GM19035 (cell line): ENCODE data around the gene GK2.

ENCODE experiments used
- ATAC-seq: cut with Tn5 transposase; IDR thresholded peaks from one replicate; pipeline ENCODE4 v1.9.1; 2021; ENCODE audit not compliant: unreplicated experiment

GK2 gene

GRCh38 chr4:79408063-79408462 lies at the start of gene GK2:
Gene GK2 (minus strand): TSS chr4:79408228. CDS start chr4:79408200, 28 bp downstream.
- ATAC-seq: no peak

GRCh38 chr4:79455216-79455615 lies 47.2 kb upstream of the GK2 start:
- no peak for ATAC-seq

DNA sequence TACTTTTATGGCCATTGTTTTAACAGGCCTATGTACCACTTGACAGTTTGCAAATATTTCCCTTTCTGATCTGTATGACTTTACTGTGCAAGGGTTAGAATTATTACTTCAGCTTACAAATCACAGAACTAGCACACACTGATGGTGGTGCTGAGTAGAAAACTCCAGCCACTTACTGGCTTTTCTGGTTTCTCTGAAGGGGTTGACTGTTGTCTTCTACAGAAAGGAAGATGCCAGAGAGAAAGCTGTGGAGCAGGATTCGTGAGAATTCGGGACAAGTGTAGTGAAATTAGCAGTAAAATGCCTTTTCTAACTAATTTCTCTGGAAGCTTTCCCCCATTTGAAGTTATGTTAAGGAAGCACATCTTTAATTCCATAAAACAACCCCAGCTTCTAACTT lies 46.6 kb upstream of the GK2 start:
- no peak for ATAC-seq

DNA sequence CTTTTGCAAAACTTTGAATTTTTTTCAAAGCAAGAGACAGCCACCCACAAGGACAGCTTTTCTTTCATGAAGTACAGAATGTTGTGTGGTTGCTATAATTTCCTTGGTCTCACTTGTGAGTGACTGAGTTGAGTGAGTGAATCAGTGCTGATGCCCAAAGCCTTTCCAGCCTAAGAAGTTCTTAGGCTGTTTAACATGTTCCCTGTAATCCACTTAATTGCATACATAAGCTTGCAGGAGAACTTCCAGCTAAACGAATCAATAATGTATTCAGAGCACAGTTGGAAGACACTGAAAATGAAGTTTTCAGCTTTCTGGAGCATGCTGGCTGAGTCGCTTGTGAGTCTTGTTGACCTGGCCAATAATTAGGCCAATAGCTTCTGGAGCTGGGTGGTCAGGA lies 42.0 kb upstream of the GK2 start:
- ATAC-seq: no peak

DNA sequence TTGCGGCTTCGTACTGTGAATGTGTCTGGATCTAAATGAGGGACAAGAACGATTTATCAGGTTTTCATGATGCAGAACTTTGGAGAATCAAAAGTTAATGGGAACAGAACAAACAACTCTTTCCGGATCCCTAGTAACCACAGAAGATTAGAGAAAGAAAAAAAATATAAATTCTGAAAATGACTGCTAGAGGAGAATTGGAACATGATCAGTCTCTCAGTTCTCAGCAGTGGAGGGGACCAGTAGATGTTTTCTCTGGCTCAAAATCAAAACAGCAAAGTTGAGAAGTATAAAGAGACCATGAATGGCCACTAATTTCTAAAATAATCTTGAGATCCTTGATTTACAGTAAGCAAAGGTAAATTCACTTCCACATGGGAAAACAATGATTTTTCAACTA lies 38.1 kb upstream of the GK2 start:
- ATAC-seq: no peak

DNA sequence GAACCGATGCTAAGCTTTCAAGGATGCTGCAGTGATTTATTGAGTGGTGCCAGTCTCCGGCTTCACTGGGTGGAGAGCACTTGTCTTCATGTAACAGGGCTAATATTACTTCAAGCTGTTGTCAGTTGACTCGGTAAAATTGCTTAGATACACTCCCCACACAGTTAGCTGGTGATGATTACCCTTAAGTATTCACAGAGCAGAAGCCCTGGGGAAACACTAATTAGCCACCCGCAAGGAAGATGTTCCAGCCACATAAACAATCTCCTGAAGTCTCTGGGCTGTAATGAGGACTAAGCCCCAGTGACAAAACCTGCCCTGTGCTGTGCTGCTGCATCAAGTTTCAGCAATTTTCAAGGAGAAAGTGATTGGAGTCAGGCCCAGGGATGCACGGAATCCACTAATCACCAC lies 37.3 kb upstream of the GK2 start:
- no peak for ATAC-seq

- no peak for ATAC-seq
Observed at GRCh38 chr4:79442422-79442821, 34.4 kb upstream of the GK2 start.

- ATAC-seq: no peak
Observed at GRCh38 chr4:79439489-79439888, 31.5 kb upstream of the GK2 start.

GRCh38 chr4:79431839-79432238 lies 23.8 kb upstream of the GK2 start:
- no peak for ATAC-seq

DNA sequence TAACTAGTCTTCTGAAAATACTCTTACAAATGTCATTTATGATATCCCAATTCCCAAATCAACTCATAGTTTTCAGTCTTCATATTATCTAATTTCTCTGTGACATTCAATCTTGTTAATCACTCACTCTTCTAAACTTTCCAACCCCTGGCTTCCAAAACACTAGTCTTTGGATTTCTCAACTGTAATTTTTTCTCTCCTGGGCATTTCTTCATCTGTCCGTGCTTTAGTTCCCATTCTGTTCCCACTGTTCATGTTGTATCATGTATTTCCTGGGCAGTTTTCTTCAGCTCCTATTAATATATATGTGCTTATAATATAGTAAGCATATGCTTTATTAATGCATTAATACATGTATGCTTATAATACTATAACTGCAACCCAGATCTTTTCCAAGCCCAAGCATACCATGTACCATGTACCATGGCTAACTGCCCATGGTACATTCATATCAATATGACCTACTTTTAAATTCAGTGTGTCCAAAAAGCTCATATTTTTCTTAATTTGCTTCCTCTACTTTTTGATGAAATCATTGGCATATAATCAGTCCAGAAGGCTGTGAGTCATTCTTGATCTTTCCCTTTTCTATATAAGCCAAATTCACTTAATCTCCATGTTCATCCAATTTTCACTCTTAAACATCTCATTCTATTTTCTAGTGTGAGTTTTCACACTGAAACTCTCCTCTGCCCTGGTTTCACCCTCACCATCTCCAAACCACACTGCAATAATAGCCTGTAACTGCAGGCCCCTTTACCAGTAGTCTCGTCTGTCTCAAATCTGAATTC lies 21.3 kb upstream of the GK2 start:
- ATAC-seq: no peak

DNA sequence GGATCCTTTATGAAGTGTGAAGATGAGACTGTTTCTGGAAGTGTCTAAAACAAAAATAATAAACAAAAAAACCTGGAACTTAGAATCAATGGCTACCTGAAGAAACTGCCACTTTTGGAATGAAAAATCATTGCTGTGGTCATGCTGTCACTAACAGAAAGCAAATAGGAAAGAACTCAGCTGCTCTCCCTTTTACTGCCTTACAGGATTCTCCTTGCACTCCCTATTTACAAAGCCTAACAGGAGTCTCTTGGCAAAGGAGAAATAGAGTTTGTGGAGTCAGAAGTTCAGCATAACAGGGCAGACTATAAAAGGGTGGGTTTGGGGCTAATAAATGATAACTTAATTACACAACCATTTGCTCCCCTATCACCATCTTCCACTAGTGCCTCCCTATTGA lies 19.0 kb upstream of the GK2 start:
- no peak for ATAC-seq

- ATAC-seq: no peak
Observed at GRCh38 chr4:79425586-79425985, 17.6 kb upstream of the GK2 start.

DNA sequence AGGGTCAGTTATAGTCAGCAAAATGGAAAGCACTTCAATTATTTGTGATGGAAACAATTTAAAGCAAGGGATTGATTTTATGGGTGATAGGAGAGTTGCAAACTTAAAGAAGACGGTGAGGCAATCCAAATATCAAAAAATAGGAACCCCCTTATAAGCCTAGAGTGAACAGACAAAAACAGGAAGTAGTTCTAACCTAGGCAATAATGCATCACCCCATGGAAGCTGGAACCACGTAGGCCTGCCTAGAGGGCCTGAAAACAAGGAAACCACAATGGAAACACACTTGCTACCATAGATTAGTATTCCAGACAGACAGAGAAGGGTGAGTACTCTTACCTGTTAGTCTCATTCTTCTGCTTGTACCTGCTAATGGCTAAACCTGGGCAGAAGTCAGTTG lies 13.5 kb upstream of the GK2 start:
- no peak for ATAC-seq

DNA sequence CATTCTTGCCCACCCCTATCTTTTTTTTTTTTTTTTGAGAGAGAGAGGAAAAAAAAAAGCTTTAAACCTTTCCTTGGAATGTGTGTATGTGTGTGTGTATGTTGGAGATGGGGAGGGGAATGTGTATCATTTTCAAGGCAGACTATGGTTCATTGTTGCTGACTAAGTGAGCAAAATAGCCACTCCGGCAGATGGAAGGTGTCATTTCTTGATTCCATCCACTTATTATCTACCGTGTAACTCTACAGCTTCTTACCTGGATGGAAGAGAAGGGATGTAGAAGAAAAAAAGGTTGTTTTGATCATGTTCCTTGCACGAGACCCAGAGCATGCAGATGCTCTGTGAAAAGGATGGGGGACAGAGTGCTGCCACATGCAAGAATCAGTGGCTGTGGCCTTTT lies 5.9 kb upstream of the GK2 start:
- no peak for ATAC-seq

DNA sequence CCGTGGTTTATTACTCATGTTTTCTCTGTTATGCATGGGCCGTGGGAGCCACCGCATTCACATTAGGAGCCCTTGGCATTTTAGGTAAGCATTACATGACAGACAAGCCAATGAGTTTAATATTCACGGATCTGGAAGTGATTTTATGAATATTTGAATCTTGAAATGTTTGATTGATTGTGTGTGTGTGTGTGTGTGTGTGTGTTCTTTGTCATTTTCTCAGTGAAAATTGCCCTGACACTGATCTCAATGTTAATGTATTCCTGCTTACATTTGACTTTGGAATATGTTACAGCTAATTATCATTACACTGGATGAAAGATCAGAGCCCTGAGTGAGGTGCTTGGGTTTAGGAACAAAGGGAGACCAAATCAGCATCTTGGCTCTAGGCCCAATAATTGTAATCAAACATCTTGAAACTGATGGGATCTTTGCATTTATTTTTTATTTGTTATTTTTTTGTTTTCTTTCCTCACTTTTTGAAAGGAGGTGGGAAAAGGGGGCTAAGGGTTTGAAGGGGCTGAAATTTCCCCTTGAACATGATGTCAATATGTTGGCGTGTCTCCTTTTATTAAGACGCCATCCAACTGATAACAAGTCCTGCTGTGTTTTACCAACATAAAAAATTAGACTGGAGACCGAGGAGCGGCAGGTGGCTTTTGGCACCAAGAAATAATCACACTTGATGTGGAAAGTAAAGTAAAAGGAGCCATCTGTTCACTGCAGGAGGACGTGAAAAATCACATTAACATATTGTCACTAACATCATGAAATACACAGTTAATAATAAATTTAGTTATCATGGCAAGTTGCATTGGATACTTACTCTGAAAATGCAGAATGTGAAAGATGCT lies 5.2 kb upstream of the GK2 start:
- ATAC-seq: no peak

DNA sequence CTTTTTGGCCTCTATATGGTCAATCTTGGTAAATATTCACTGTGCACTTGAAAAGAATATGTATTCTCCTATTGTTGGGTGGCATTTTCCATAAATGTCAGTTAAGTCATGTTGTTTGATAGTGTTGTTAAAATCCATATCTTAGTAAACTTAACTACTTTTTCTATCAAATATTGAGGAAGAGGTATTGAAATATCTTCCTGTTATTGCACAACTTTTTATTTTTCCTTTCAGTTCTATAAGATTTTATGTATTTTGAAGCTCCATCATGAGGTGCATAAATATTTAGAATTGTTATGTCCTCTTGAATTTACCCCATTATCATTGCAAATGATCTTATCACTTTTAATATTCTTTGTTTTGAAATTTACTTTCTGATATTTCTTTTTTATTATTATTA lies 3.4 kb downstream of the GK2 start:
- no peak for ATAC-seq

GRCh38 chr4:79403356-79403755 lies 4.7 kb downstream of the GK2 start:
- ATAC-seq: no peak

DNA sequence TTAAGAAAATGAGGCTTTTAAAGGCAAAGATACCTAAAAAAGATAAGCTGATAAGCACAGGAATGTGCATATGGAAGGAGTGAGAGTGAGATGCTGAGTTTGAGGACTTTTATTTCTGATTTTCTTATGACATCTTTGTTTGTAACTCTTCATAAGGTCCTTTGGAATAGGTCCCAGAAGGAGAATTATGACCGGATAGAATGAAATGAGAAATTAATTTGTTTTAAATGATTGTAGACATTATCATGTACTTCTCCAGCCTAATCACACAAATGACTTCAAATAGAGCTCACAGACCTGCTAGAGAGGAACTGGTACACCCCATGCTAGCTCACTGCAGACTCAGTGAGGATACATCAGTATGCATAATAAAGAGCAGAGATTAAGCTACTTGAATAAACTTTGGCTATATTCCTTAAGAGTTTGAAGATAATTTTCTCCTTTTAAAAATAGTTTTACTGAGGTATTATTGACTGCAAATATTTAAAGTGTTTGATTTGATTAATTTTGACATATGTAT lies 5.6 kb downstream of the GK2 start:
- no peak for ATAC-seq

- no peak for ATAC-seq
Observed at GRCh38 chr4:79399076-79399475, 9.0 kb downstream of the GK2 start.

- no peak for ATAC-seq
Observed at GRCh38 chr4:79397951-79398350, 10.1 kb downstream of the GK2 start.

DNA sequence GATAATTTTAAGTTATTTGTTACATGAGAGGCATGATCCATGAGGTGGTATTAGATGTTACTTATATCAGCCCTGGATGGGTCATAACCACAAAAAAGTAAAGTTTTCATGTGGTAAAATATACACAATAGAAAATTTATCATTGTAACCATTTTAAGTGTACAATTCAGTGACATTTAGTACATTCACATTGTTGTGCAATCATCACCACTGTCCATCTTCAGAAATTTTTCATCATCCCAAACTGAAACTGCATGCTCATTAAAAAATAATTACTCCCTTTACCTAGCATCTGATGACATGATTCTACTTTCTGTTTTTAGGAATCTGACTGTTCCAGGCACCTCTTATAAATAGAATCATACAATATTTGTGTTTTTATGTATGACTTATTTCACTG lies 11.2 kb downstream of the GK2 start:
- no peak for ATAC-seq

DNA sequence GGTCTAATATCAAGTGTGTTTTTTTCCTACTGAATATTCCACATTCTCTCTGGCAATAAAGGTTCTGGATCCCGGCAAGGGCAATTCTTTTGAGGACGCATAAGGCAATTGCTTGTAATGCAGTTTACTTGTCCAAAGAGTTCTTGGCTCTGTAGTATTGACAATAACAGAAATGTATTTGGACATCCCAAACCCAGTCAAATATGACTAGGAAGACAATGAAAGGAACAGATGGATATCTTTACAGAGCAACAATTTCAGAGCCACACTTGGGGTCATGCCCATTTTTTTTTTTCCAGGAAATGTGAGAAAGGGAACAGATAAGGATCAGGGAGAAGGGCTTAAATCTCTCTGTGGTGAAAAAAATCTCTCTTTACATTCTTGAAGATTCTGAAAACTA lies 12.2 kb downstream of the GK2 start:
- ATAC-seq: no peak
